ENCODE results near the gene RARA.

The RARA gene

DNA sequence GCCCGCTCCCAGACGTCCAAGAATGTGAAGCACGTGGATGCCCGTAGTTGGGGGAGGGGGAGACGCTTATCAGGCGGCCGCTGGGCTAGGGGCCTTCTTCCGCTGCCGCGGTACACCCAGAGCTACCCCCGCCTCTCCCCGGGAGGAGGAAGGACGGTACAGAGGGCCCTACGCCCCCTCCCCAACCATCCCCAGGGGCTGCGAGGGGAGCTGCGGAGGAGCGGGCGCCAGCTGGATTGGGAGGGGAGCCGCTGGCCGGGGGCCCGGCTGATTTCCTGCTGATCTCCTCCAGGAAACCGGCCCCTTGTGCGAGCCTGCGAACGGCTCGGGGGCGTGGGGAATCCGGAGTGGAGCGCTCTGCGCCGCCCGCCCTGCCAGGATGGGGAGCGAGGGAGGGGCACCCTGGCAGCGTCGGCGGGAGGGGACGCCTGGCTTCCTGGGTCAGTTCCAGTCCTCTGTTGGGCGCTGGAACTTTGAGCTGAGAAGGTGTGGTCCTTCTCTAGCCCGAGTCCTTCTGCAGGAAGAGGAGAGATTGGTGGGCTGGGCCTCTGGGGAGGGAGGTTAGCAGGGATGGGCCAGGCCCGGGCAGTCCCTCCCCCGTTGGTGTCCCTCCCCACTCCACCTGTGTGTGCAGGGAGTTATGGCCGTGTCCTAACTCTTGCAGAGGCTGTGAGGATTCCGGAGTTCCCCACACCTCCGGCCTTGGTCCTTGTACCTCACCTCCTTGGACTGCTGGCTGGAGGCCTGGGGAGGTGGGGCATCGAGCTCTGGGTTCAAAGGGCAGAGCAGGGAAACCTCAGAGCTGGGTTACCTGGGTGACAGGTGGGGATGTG is 36.4 kb downstream of the RARA start:
- DNase-seq (ENCODE audit: low read depth in 2 of 2), result no peak

DNA sequence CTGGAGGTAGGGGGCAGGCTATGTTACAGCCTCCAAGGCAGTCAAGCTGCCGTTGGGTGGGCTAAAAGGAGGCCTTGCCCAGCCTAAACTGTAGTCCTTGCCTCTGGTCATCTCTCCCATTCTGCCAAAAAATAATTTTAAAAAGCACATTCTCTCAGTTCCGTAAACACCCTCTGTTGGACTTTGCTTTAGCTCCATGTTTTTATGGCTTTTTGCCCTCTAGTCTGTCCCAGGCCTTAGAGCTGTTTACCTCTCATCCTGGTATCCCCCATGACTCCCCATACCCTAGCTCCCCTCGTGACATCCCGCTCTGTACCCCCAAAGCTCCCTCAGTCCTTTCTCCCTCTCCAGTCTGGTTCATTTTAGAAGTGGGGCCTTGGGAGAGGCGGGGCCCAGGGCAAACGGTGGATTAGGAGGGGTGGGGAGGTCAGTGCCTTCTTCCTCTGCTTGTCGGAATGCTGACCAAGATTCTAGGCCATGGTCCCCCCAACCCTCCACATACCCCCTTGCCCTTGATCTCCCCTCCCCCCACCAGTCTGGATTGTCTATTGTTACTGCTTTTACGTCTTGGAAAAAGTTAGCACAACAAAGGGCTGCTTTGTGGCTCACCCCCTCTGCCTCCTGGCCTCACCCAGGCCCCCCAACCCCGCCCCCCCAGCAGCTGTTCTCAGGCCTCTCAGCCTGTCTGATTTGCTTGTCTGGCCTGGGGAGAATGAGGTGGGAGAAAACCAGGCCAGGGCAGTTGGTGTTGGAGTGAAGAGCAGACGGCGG is 37.2 kb downstream of the RARA start:
- DNase-seq (ENCODE audit: low read depth in 2 of 2), result no peak

GRCh38 chr17:40346765-40347158 is 37.8 kb downstream of the RARA start:
- no peak for DNase-seq (ENCODE audit: low read depth in 2 of 2)

- no peak for DNase-seq (ENCODE audit: low read depth in 2 of 2)
Observed at GRCh38 chr17:40347319-40348135, 38.5 kb downstream of the RARA start.

GRCh38 chr17:40348136-40348504 is 39.1 kb downstream of the RARA start:
- DNase-seq (ENCODE audit: low read depth in 2 of 2), result no peak

DNA sequence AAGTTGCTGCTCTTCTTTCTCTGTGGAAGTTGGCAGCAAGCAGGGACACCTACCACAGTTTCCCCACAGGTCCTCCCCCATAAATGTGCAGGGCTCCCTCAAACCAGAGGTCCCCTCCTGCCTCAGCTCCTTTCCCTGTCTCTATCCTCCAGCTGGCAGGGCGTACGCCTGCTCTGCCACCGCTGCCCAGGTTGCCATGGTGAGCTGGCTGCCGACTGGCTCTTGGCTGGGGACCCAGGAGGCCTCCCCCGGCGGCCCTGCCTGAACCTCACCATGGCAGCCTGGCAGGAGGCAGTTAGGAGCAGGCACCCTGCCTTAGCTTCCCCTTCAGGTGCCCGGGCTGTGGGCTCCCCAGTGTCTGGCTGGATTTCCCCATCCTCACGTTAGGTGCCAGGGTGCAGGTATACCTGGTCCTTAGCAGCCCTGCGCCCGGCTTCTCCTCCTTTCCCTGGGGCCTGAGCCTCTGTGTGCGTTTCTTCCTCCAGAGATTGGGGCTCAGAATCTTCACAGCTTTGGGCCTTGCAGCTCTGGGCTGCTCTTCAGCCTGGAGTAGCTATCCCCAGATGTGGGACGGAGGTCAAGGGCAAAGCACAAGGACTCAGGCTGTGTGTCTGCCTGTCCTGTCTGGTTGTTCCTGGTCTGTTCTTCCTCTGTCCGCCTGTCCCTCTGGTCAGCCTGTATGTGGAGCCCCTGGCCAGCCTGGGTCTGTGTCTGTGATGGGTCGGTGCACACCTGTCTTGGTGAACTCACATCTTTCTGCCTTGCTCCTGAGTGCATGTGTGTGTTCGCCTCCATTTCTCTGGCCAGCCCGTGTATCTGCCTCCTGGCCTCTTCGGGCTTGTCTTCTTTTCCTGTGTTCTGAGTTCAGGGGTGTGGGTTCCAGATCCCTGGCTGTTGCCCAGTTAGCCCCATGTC is 39.8 kb downstream of the RARA start:
- DNase-seq (ENCODE audit: low read depth in 2 of 2), result no peak

- no peak for DNase-seq (ENCODE audit: low read depth in 2 of 2)
Observed at GRCh38 chr17:40349477-40349894, 40.5 kb downstream of the RARA start.

DNA sequence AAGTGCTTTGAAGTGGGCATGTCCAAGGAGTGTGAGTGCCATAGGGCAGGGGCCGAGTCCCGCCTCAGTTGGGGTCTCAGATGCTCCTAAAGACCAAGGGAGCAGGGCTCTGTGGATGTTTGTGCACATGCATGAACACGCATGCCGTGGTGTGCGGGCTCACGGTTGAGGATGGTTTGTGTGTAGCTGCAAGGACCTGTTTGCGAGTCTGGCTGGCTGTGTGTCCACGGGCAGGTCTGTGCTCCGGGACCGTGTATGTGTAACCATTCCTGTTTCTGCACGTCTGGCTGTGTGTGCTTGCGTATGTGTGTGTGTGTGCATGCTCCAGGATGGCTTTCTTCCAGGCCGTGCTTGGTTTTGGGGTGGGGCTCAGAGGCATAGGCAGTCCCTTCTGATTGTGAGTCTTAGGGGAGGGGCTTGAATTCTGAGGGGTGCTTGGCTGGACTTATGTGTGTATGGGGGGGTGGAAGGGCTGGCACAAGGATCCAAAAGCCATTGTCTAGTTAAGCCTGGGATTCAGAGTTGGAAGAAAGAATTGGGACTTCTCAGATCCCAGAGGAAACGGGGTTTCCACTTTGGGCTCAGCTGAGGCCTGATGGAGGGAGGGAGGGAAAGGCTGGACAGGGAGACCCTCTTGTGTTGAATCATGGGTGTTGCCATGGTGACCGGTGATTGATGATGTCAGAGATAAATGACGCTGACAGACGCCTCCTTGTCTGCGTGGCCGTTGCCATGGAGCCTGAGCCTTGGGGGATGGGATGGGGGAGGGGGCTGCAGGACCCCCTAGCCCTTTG is 41.1 kb downstream of the RARA start:
- no peak for DNase-seq (ENCODE audit: low read depth in 2 of 2)

DNA sequence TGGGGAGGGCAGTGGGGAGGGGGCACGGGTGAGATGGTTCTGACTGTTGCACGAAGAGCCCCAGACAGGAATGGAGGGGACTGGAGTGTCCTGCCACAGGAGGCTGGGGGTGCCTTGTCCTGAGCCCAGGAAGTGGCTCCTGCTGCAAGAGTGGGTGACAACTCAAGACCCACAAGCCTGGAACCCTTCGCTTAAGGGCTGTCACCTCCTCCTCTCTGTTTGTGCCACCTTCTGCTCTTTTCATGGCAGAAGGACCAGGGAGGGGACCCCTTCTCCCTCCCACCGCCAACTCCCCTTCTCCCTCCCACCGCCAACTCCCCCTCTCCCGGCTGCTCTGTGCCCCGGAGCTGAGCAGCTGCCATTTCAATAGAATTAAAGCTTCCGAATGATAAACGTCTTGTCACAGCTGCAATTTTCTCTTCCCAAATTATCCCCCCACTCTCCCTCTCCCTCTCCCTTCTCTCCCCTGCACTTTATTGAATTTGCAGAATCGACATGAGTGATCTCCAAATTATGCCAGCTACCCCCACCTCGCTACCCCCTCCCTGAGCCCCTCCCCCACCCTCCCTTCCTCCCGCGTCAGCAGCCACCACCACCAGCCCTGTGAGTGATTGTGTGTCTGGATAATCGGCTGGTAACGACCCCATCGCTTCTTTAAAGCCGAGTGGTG is 41.8 kb downstream of the RARA start:
- DNase-seq (ENCODE audit: low read depth in 2 of 2), result no peak

GRCh38 chr17:40351359-40352236 is 42.6 kb downstream of the RARA start:
- no peak for DNase-seq (ENCODE audit: low read depth in 2 of 2)

DNA sequence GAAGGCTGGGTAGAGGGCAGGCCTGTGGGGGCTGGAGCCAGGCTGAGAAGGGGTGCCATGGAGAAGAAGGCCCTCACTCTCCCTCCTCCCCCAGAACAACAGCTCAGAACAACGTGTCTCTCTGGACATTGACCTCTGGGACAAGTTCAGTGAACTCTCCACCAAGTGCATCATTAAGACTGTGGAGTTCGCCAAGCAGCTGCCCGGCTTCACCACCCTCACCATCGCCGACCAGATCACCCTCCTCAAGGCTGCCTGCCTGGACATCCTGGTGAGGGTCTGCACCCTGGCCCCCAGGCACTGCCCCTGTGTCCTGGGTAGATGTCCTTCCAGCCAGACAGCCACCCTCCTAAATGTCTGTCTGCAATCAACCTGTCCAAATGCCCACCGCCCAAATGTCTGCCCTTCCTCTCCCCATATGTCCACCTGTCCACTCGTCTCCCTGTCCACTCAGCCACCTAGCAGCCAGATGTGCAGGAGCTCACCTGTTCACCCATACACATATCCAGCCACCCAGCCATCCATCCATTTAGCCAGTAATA is 43.3 kb downstream of the RARA start:
- no peak for DNase-seq (ENCODE audit: low read depth in 2 of 2)

DNA sequence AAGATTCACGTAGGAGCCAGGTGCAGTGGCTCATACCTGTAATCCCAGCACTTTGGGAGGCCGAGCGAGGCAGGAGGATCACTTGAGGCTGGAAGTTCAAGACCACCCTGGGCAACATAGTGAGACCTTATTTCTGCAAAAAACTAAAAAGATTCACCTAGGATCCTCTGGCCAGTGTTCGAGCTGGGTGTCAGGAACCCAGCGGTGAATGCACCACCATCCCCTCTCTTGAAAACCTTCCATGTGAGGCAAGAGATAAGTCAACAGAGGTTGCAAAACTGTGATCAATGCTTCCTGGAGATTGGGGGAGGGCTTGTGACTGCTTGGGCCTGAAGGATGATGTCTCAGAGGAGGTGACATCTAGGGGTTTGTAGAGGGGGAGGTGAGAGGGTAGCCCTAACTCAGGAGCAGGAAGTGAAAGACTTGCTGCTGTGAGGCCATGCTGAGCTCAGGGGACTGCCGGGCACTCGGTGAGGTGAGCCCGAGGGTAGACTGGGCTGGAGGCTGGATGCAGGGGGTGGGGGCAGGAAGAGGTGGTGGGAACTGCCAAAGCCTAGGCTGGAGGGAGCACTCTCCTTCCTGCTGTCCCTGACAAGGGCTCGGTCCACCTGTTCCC is 43.9 kb downstream of the RARA start:
- no peak for DNase-seq (ENCODE audit: low read depth in 2 of 2)

GRCh38 chr17:40354221-40355122 is 45.5 kb downstream of the RARA start:
- DNase-seq (ENCODE audit: low read depth in 2 of 2), result no peak

DNA sequence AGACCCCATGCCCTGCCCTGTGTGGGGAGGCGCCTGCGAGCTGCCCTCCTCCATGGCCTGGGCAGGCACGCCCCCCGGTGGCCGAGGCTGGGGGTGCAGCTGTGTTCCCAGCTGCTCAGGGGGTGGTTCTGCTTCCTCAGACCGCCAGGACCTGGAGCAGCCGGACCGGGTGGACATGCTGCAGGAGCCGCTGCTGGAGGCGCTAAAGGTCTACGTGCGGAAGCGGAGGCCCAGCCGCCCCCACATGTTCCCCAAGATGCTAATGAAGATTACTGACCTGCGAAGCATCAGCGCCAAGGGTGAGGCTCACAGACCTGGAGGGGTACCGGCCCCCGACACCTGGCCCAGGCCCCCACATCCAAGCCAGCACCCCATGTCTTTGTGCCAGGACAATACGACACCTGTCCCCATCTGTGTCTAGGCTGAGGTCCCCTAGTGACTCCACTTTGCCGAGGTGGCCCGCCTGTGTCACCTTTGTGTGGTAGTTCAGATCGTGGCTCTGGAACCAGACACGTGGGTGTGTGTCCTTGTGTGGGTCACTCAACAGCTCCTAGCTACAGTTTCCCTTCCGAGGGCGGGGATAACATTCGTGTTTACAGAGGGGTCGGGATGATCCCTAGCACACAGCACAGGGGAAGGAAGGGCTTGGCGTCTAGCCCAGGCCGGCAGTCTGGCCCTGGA is 46.3 kb downstream of the RARA start:
- DNase-seq (ENCODE audit: low read depth in 2 of 2), result peak; percentile 48 to 60

DNA sequence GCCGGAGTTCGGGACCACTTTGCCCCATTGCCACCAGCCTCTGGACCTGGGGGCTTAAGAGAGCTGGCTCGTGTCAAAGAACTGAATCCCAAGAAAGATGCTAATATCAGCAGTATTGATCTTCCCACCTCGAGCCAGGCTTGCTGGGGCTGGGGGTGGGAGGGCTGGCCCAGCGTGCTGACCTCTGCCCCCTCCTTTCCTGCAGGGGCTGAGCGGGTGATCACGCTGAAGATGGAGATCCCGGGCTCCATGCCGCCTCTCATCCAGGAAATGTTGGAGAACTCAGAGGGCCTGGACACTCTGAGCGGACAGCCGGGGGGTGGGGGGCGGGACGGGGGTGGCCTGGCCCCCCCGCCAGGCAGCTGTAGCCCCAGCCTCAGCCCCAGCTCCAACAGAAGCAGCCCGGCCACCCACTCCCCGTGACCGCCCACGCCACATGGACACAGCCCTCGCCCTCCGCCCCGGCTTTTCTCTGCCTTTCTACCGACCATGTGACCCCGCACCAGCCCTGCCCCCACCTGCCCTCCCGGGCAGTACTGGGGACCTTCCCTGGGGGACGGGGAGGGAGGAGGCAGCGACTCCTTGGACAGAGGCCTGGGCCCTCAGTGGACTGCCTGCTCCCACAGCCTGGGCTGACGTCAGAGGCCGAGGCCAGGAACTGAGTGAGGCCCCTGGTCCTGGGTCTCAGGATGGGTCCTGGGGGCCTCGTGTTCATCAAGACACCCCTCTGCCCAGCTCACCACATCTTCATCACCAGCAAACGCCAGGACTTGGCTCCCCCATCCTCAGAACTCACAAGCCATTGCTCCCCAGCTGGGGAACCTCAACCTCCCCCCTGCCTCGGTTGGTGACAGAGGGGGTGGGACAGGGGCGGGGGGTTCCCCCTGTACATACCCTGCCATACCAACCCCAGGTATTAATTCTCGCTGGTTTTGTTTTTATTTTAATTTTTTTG is 47.1 kb downstream of the RARA start:
- no peak for DNase-seq (ENCODE audit: low read depth in 2 of 2)
